ENCODE results near the gene GIT2.

GIT2 gene

DNA sequence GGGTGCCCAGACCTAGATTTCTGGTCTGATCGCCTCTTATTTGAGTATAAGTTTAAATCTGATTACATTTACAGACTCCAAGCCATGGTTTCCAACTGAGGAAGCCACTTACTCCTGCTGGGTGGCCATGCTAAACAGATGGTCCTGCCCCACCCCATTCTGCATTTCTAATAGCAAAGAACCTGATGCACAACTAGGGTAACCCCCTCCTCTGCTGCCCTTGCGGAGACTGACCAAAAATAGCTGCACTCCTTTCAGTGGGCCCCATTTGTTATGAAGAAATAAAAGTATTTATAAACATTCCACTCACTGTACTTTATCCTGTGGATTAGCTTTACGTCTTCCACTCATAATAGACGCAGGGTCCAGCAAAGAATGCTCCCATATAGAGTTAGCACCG lies 6.8 kb downstream of the GIT2 start:
- Histone ChIP-seq H3K4me3 (ENCODE audit: low read length) (no peak overlapping the region), H3K36me3 (replicated peaks; ENCODE audit: insufficient read depth, low read length) (no peaks in the 10 kb centered on the region), H4K20me1 (ENCODE audit: insufficient read depth, low read length) (no peaks in the 10 kb centered on the region), H2AFZ (ENCODE audit: low read length) (no peak overlapping the region), H3K4me2 (ENCODE audit: low read depth, low read length) (no peak overlapping the region), H3F3A (ENCODE audit: insufficient read depth, low read length) (peaks cover 2% of the 10 kb centered on the region; the same call in 1 of the 2 replicates), H3K27me3 (replicated peaks; ENCODE audit: insufficient read depth, low read length) (no peaks in the 10 kb centered on the region), H3K9me3 (replicated peaks; ENCODE audit: insufficient read depth, low read length) (no peaks in the 10 kb centered on the region), H3K9ac (ENCODE audit: low read length) (no peak overlapping the region), H3K9me2 (replicated peaks; ENCODE audit: insufficient read depth, low read length) (no peaks in the 10 kb centered on the region), H3K27ac (ENCODE audit: low read length) (no peak overlapping the region), H3K4me1 (ENCODE audit: low read length) (0 out of 2 replicates have a peak, but pooled peaks cover 8% of the 10 kb centered on the region), H3K79me2 (ENCODE audit: low read length) (peaks cover 47% of the 10 kb centered on the region)
- TF ChIP-seq, protein P1, sequence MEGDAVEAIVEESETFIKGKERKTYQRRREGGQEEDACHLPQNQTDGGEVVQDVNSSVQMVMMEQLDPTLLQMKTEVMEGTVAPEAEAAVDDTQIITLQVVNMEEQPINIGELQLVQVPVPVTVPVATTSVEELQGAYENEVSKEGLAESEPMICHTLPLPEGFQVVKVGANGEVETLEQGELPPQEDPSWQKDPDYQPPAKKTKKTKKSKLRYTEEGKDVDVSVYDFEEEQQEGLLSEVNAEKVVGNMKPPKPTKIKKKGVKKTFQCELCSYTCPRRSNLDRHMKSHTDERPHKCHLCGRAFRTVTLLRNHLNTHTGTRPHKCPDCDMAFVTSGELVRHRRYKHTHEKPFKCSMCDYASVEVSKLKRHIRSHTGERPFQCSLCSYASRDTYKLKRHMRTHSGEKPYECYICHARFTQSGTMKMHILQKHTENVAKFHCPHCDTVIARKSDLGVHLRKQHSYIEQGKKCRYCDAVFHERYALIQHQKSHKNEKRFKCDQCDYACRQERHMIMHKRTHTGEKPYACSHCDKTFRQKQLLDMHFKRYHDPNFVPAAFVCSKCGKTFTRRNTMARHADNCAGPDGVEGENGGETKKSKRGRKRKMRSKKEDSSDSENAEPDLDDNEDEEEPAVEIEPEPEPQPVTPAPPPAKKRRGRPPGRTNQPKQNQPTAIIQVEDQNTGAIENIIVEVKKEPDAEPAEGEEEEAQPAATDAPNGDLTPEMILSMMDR (IDR thresholded peaks at IDR 0.05; ENCODE audit: low read length) = no peak
- TF ChIP-seq EZH2phosphoT487 (IDR thresholded peaks at IDR 0.05; ENCODE audit: low read length) = no peak
- TF ChIP-seq EZH2 (optimal IDR thresholded peaks at IDR 0.05; ENCODE audit: low read depth, low read length) = no peak
- DNase-seq = no peak

DNA sequence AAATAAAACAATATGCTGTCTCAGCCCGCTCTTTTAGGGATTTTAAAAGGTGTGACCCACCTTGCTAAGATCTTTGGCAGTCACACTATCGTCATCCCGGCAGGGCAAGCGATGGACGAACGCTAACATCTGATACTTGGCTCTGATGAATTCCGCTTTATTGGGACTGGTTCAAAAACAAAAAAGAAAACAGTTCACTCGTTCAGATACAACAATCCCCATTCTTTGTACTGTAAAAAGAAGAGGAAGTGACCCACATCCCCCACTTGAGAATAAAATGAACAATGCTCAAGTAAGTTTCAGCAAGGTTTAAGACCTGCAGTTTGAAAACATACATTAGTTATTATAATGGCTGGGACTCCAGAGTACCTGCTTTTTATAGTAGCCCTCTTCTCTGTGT lies 7.3 kb downstream of the GIT2 start:
- H4K20me1 ChIP-seq (ENCODE audit: insufficient read depth, low read length) = no peaks in the 10 kb centered on the region
- no peak overlapping the region for H3K4me2 ChIP-seq (ENCODE audit: low read depth, low read length)
- TF ChIP-seq EZH2 (optimal IDR thresholded peaks at IDR 0.05; ENCODE audit: low read depth, low read length) (no peak), EZH2phosphoT487 (IDR thresholded peaks at IDR 0.05; ENCODE audit: low read length) (no peak)
- TF ChIP-seq, protein P1 (IDR thresholded peaks at IDR 0.05; ENCODE audit: low read length) = no peak
- no peaks in the 10 kb centered on the region for H3F3A ChIP-seq (ENCODE audit: insufficient read depth, low read length)
- no peaks in the 10 kb centered on the region for H3K27me3 ChIP-seq (replicated peaks; ENCODE audit: insufficient read depth, low read length)
- peaks cover 42% of the 10 kb centered on the region for H3K79me2 ChIP-seq (ENCODE audit: low read length)
- DNase-seq = no peak
- no peak overlapping the region for H3K27ac ChIP-seq (ENCODE audit: low read length)
- H3K4me3 ChIP-seq (ENCODE audit: low read length) = no peak overlapping the region
- no peaks in the 10 kb centered on the region for H3K9me2 ChIP-seq (replicated peaks; ENCODE audit: insufficient read depth, low read length)
- H3K4me1 ChIP-seq (ENCODE audit: low read length) = 0 out of 2 replicates have a peak, but pooled peaks cover 8% of the 10 kb centered on the region
- no peaks in the 10 kb centered on the region for H3K9me3 ChIP-seq (replicated peaks; ENCODE audit: insufficient read depth, low read length)
- H3K9ac ChIP-seq (ENCODE audit: low read length) = no peak overlapping the region
- no peak overlapping the region for H2AFZ ChIP-seq (ENCODE audit: low read length)
- no peaks in the 10 kb centered on the region for H3K36me3 ChIP-seq (replicated peaks; ENCODE audit: insufficient read depth, low read length)

DNA sequence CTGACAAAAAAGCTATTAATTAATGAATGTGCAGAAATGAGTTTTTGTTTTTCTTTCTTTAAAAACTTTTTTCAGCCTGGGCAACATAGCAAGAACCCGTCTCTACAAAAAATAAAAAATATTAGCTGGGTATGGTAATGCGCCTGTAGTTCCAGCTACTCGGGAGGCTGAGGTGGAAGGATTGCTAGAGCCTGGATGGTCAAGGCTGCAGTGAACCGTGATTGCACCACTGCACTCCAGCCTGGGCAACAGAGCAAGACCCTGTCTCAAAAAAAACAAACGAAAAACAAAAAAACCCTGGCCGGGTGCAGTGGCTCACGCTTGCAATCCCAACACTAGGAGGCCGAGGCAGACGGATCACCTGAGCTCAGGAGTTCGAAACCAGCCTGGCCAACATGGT lies 7.9 kb downstream of the GIT2 start:
- H3K27me3 ChIP-seq (replicated peaks; ENCODE audit: insufficient read depth, low read length) = no peaks in the 10 kb centered on the region
- H3K4me1 ChIP-seq (ENCODE audit: low read length) = 0 out of 2 replicates have a peak, but pooled peaks cover 2% of the 10 kb centered on the region
- no peaks in the 10 kb centered on the region for H3K9me2 ChIP-seq (replicated peaks; ENCODE audit: insufficient read depth, low read length)
- H3K36me3 ChIP-seq (replicated peaks; ENCODE audit: insufficient read depth, low read length) = no peaks in the 10 kb centered on the region
- no peak overlapping the region for H3K4me3 ChIP-seq (ENCODE audit: low read length)
- H3K27ac ChIP-seq (ENCODE audit: low read length) = no peak overlapping the region
- DNase-seq = no peak
- no peak overlapping the region for H3K9ac ChIP-seq (ENCODE audit: low read length)
- peaks cover 36% of the 10 kb centered on the region for H3K79me2 ChIP-seq (ENCODE audit: low read length)
- no peak overlapping the region for H3K4me2 ChIP-seq (ENCODE audit: low read depth, low read length)
- no peaks in the 10 kb centered on the region for H3K9me3 ChIP-seq (replicated peaks; ENCODE audit: insufficient read depth, low read length)
- H2AFZ ChIP-seq (ENCODE audit: low read length) = no peak overlapping the region
- no peaks in the 10 kb centered on the region for H4K20me1 ChIP-seq (ENCODE audit: insufficient read depth, low read length)
- TF ChIP-seq, protein P1 (IDR thresholded peaks at IDR 0.05; ENCODE audit: low read length) = no peak
- TF ChIP-seq EZH2phosphoT487 (IDR thresholded peaks at IDR 0.05; ENCODE audit: low read length) (no peak), EZH2 (optimal IDR thresholded peaks at IDR 0.05; ENCODE audit: low read depth, low read length) (no peak)
- no peaks in the 10 kb centered on the region for H3F3A ChIP-seq (ENCODE audit: insufficient read depth, low read length)

Data from MM.1S (cell line).